HCT116 (cell line): Measurements from ENCODE around the gene SRF. TPM values are rescaled to one million over a fixed set of nuclear protein-coding genes. Genes with fewer than 3 reads are reported as not detected.
A peak's percentile ranks its signal among the peaks of the same experiment; 100 is the strongest.

Source experiments
- ATAC-seq: fragments of 200-7000 bp; cut with Tn5 transposase; 2 replicates; pipeline ENCODE4 v1.9.1; 2020; ENCODE audit warnings: mild to moderate bottlenecking, moderate library complexity
- BruUV-seq: library from RNA; stranded (reverse); fragments of 400-500 nt; replicated peaks from 2 replicates; lab custom pipeline; 2021; lab: Mats Ljungman, UMichigan
- CTCF ChIA-PET: fragments of 300-600 bp; sonication (Branson Sonifier 250); formaldehyde crosslinking; loops from one replicate; lab custom pipeline; 2021; ENCODE audit warnings: antibody characterized with exemption; lab: Charles Lee
- POLR2A ChIA-PET: fragments of 300-600, 350-600 bp; sonication (Branson Sonifier 250); formaldehyde crosslinking; loops from one replicate; lab custom pipeline; 2021; ENCODE audit warnings: antibody characterized with exemption; lab: Charles Lee
- RAD21 ChIA-PET, 2 experiments: fragments of 300-600 bp; sonication (Branson Sonifier 250); formaldehyde crosslinking; loops; one replicate each; lab custom pipeline; 2023; ENCODE audit warnings: low total read pairs in 2 of 2; ENCODE audit not compliant: uncharacterized antibody in 2 of 2, unreplicated experiment in 2 of 2, low non-redundant PET in 1 of 2; lab: Charles Lee
- DNase-seq: peaks from one replicate; pipeline ENCODE4 v3.0.0-alpha.2; 2010; ENCODE audit warnings: low read depth, low spot score
- H2AFZ ChIP-seq: fragments of 200-600 bp; shearing (Covaris generic), sonication (generic); 2 replicates; pipeline ENCODE4 v1.6.1; 2017; ENCODE audit warnings: low read depth, mixed run types, mixed read lengths, antibody characterized with exemption, low read length; ENCODE audit not compliant: poor library complexity, severe bottlenecking
- H3K27ac ChIP-seq: 2 replicates; pipeline ENCODE4 v1.5.1; 2012; ENCODE audit warnings: low read depth, low read length
- H3K27me3 ChIP-seq: fragments of 200-600 bp; sonication (generic); 2 replicates; pipeline ENCODE4 v1.6.1; 2016; ENCODE audit warnings: mixed run types, low read length, mixed read lengths; ENCODE audit not compliant: insufficient read depth
- H3K36me3 ChIP-seq, 2 experiments: fragments of 200-500 bp in 1 of 2; fragments of 200-600 bp in 1 of 2; sonication (Bioruptor generic) in 1 of 2; sonication (generic) in 1 of 2; 2 replicates each; pipeline versions ENCODE4 v1.5.1 to v1.6.1; 2014 to 2016; ENCODE audit warnings: low read length in 2 of 2, inconsistent platforms in 1 of 2, mixed read lengths in 1 of 2, mixed run types in 1 of 2; ENCODE audit not compliant: insufficient read depth in 2 of 2, control insufficient read depth in 1 of 2
- H3K4me1 ChIP-seq, 2 experiments: fragments of 200-600 bp in 1 of 2; sonication (generic) in 1 of 2; 2 replicates each; pipeline versions ENCODE4 v1.5.1 to v1.6.1; 2012 to 2017; ENCODE audit warnings: low read length in 2 of 2, inconsistent platforms in 1 of 2, mild to moderate bottlenecking in 1 of 2, mixed read lengths in 1 of 2, mixed run types in 1 of 2, moderate library complexity in 1 of 2; ENCODE audit not compliant: insufficient read depth in 2 of 2, control insufficient read depth in 1 of 2
- H3K4me2 ChIP-seq: fragments of 200-600 bp; sonication (generic); 2 replicates; pipeline ENCODE4 v1.6.1; 2017; ENCODE audit warnings: mixed run types, low read length, mixed read lengths
- H3K4me3 ChIP-seq, 2 experiments: fragments of 200-600 bp in 1 of 2; sonication (generic) in 1 of 2; replicated peaks in 1 of 2; 2 replicates each; pipeline ENCODE4 v1.5.1; 2011 to 2016; ENCODE audit warnings: low read length in 2 of 2, control low read depth in 1 of 2, low read depth in 1 of 2, mild to moderate bottlenecking in 1 of 2, mixed read lengths in 1 of 2, mixed run types in 1 of 2
- H3K79me2 ChIP-seq: fragments of 200-600 bp; sonication (generic); 2 replicates; pipeline ENCODE4 v1.6.1; 2017; ENCODE audit warnings: mild to moderate bottlenecking, mixed run types, low read length, moderate library complexity, mixed read lengths; ENCODE audit not compliant: insufficient read depth
- H3K9ac ChIP-seq: fragments of 200-600 bp; sonication (generic); 2 replicates; pipeline ENCODE4 v1.6.1; 2016; ENCODE audit warnings: low read length, mixed read lengths
- H3K9me2 ChIP-seq: fragments of 200-600 bp; sonication (generic), shearing (Covaris generic); 2 replicates; pipeline ENCODE4 v1.6.1; 2017; ENCODE audit warnings: mixed run types, mild to moderate bottlenecking, moderate library complexity; ENCODE audit not compliant: insufficient read depth
- H3K9me3 ChIP-seq, 2 experiments: fragments of 200-500 bp in 1 of 2; fragments of 200-600 bp in 1 of 2; sonication (Bioruptor generic) in 1 of 2; sonication (generic) in 1 of 2; 2 replicates each; pipeline ENCODE4 v1.6.1; 2014 to 2017; ENCODE audit warnings: low read length in 2 of 2, mixed read lengths in 2 of 2, inconsistent platforms in 1 of 2, low read depth in 1 of 2, mild to moderate bottlenecking in 1 of 2, mixed run types in 1 of 2, moderate library complexity in 1 of 2; ENCODE audit not compliant: control insufficient read depth in 1 of 2, insufficient read depth in 1 of 2
- H4K20me1 ChIP-seq: fragments of 200-600 bp; sonication (generic), shearing (Covaris generic); 2 replicates; pipeline ENCODE4 v1.6.1; 2017; ENCODE audit warnings: mixed run types, mild to moderate bottlenecking, moderate library complexity; ENCODE audit not compliant: insufficient read depth
- CTCF ChIP-seq, 3 experiments: fragments of 200-600 bp in 1 of 3; sonication (generic) in 1 of 3; IDR thresholded peaks in 2 of 3; conservative IDR thresholded peaks in 1 of 3; 2 replicates each; pipeline ENCODE4 v1.5.1; 2012 to 2017; ENCODE audit warnings: low read depth in 2 of 3, low read length in 2 of 3, antibody characterized with exemption in 1 of 3, borderline replicate concordance in 1 of 3, control low read depth in 1 of 3, mild to moderate bottlenecking in 1 of 3, mixed read lengths in 1 of 3, mixed run types in 1 of 3, moderate library complexity in 1 of 3; ENCODE audit not compliant: insufficient read depth in 1 of 3
- EGR1 ChIP-seq: IDR thresholded peaks from 2 replicates; pipeline ENCODE4 v1.6.1; 2012; ENCODE audit warnings: low read depth
- MAX ChIP-seq: IDR thresholded peaks from 2 replicates; pipeline ENCODE4 v1.6.1; 2012
- SIN3A ChIP-seq: IDR thresholded peaks from 2 replicates; pipeline ENCODE4 v1.6.1; 2012; ENCODE audit warnings: low read depth
- SP1 ChIP-seq: IDR thresholded peaks from 2 replicates; pipeline ENCODE4 v1.6.1; 2012; ENCODE audit warnings: low read depth
- SRF ChIP-seq: IDR thresholded peaks from 2 replicates; pipeline ENCODE4 v1.6.1; 2012; ENCODE audit warnings: low read depth
- ZBTB33 ChIP-seq: IDR thresholded peaks from 2 replicates; pipeline ENCODE4 v1.6.1; 2011; ENCODE audit warnings: mild to moderate bottlenecking, low read length, moderate library complexity; ENCODE audit not compliant: insufficient replicate concordance; ENCODE audit errors: extremely low read depth
- ZNF274 ChIP-seq: fragments of 200-500 bp; sonication (Bioruptor generic); IDR thresholded peaks from 2 replicates; pipeline ENCODE4 v1.6.1; 2014; ENCODE audit warnings: mild to moderate bottlenecking, low read depth, low read length, inconsistent platforms
- intact Hi-C: fragments of 100-400 bp; cut with micrococcal nuclease; formaldehyde crosslinking; loops from 2 replicates; pipeline ENCODE4 v1.10.0; 2022
- total RNA-seq: library from RNA; stranded (reverse); gene quantifications from one replicate; pipeline ENCODE4 v1.2.1, GENCODE V29; 2021; ENCODE audit not compliant: unreplicated experiment

Gene SRF
- total RNA-seq, 1 experiment from 2014 or later, result 28.1 TPM

- Histone ChIP-seq H3K4me1 (peaks cover 0 to 4% of the 10 kb centered on the region in 2 experiments; a peak in 1 of 4 replicates), H3K9ac (no peak overlapping the region), H3K36me3 (peaks cover 7 to 10% of the 10 kb centered on the region in 2 experiments; a peak in 2 of 4 replicates), H3K9me2 (no peaks in the 10 kb centered on the region), H3K4me2 (no peak overlapping the region), H4K20me1 (no peaks in the 10 kb centered on the region), H3K4me3 (no peak overlapping the region), H3K27me3 (no peaks in the 10 kb centered on the region), H3K9me3 (no peaks in the 10 kb centered on the region), H3K27ac (no peak overlapping the region), H2AFZ (no peak overlapping the region), H3K79me2 (peaks cover 14% of the 10 kb centered on the region)
- RAD21 ChIA-PET, result no interaction called here
- intact Hi-C loops, result no loop called here
- POLR2A ChIA-PET, result no interaction called here
- no TSS peak for BruUV-seq
- ATAC-seq, result peak; percentile 29; the same call in 1 of the 2 replicates
- CTCF ChIA-PET, result no interaction called here
- TF ChIP-seq MAX, result no peak
- no peak for TF ChIP-seq EGR1
- TF ChIP-seq SRF, result no peak
- TF ChIP-seq SIN3A, result no peak
- no peak for TF ChIP-seq CTCF (IDR thresholded peaks at IDR 0.05 in 2 of 3, conservative IDR thresholded peaks at IDR 0.05 in 1 of 3; ENCODE audit: borderline replicate concordance in 1 of 3, insufficient read depth in 1 of 3, low read depth in 2 of 3, low read length in 2 of 3)
- TF ChIP-seq ZNF274, result no peak
- TF ChIP-seq SP1, result no peak
- TF ChIP-seq ZBTB33, result no peak
- DNase-seq, result no peak
These were observed 51.5 kb downstream of the SRF start for GRCh38 chr6:43222418-43223059.
